CD8-positive, alpha-beta memory T cell (primary cell): ENCODE measurements around the gene USP54. TPM values are rescaled to one million over a fixed set of nuclear protein-coding genes. Genes with fewer than 3 reads are reported as not detected.

Experiments
- CTCF ChIA-PET: fragments of 350-600 bp; sonication (Branson Sonifier 250); formaldehyde crosslinking; loops from one replicate; lab custom pipeline; 2021; ENCODE audit warnings: antibody characterized with exemption; lab: Charles Lee
- POLR2A ChIA-PET: fragments of 350-600 bp; sonication (Branson Sonifier 250); formaldehyde crosslinking; loops from one replicate; lab custom pipeline; 2021; ENCODE audit warnings: antibody characterized with exemption; lab: Charles Lee
- DNase-seq, 5 donors: peaks; one replicate each; pipeline versions ENCODE4 v3.0.0 to v3.0.0-alpha.2; 2020 to 2022; ENCODE audit warnings: mixed read lengths in 1 of 5
- H3K27ac ChIP-seq: one replicate; pipeline ENCODE4 v1.7.0; 2013; ENCODE audit warnings: low read depth, mild to moderate bottlenecking, low read length, moderate library complexity
- H3K27me3 ChIP-seq: 2 replicates; pipeline ENCODE4 v1.7.0; 2013; ENCODE audit warnings: low read length, mild to moderate bottlenecking; ENCODE audit not compliant: insufficient read depth, poor library complexity, severe bottlenecking
- H3K36me3 ChIP-seq: 2 replicates; pipeline ENCODE4 v1.7.0; 2013; ENCODE audit warnings: mild to moderate bottlenecking, low read length, moderate library complexity; ENCODE audit not compliant: insufficient read depth
- H3K4me1 ChIP-seq: 2 replicates; pipeline ENCODE4 v1.7.0; 2013; ENCODE audit warnings: mild to moderate bottlenecking, low read length, moderate library complexity; ENCODE audit not compliant: insufficient read depth
- H3K4me3 ChIP-seq: 2 replicates; pipeline ENCODE4 v1.7.0; 2013; ENCODE audit warnings: mild to moderate bottlenecking, low read length
- H3K9me3 ChIP-seq: 2 replicates; pipeline ENCODE4 v1.7.0; 2013; ENCODE audit warnings: mild to moderate bottlenecking, low read length
- H3K27ac Mint-ChIP-seq, 8 donors: one replicate each; pipeline ENCODE4 v1.8.0; 2020 to 2021; ENCODE audit warnings: mixed read lengths in 8 of 8, mild to moderate bottlenecking in 6 of 8, inconsistent platforms in 3 of 8, moderate library complexity in 3 of 8
- H3K27me3 Mint-ChIP-seq, 2 donors: one replicate each; pipeline ENCODE4 v1.8.0; 2020 to 2021; ENCODE audit warnings: mixed read lengths in 2 of 2, mild to moderate bottlenecking in 1 of 2, moderate library complexity in 1 of 2
- H3K36me3 Mint-ChIP-seq, 3 donors: one replicate each; pipeline ENCODE4 v1.8.0; 2020 to 2021; ENCODE audit warnings: mixed read lengths in 3 of 3, inconsistent platforms in 1 of 3, mild to moderate bottlenecking in 1 of 3
- H3K4me1 Mint-ChIP-seq, 3 donors: one replicate each; pipeline ENCODE4 v1.8.0; 2020 to 2021; ENCODE audit warnings: mixed read lengths in 3 of 3, inconsistent platforms in 1 of 3, mild to moderate bottlenecking in 1 of 3
- H3K4me3 Mint-ChIP-seq, 7 donors: one replicate each; pipeline ENCODE4 v1.8.0; 2020 to 2021; ENCODE audit warnings: mixed read lengths in 7 of 7, mild to moderate bottlenecking in 6 of 7, moderate library complexity in 4 of 7, inconsistent platforms in 2 of 7
- H3K9me3 Mint-ChIP-seq, 5 donors: one replicate each; pipeline ENCODE4 v1.8.0; 2020 to 2022; ENCODE audit warnings: mixed read lengths in 5 of 5, mild to moderate bottlenecking in 3 of 5, moderate library complexity in 2 of 5, inconsistent platforms in 1 of 5
- polyA plus RNA-seq: library from polyadenylated mRNA; unstranded; fragments of 300-500 nt; fragmentation: Illumina TruSeq; gene quantifications from one replicate; pipeline ENCODE4 v1.2.3, GENCODE V29; 2021
- total RNA-seq, 2 experiments: library from RNA; stranded (reverse); gene quantifications; one replicate each; pipeline ENCODE4 v1.2.3, GENCODE V29; 2021

USP54 gene
- total and polyA plus RNA-seq, 3 experiments from 2014 or later = 1.5 to 11.9 (median 10.5) TPM

DNA sequence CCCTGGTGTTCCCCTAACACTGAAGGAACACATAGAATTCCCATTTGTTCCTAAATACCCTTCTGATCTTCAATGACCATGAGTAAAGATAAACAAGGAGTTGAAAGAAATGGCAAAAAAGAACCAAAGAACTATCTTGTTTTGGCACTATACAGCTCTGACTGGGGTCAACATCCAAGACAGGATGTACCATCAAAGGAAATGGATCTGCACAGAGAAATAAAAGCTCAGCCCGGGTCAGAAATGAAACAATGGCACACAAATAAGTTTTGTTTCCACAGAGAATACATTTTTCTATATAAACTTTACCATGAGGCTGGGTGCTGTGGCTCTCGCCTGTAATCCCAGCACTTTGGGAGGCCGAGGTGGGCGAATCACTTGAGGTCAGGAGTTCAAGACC, 18.0 kb upstream of the USP54 start:
- ChIA-PET CTCF (no interaction called here), POLR2A (no interaction called here)
- Histone ChIP-seq H3K36me3 (no peaks in the 10 kb centered on the region), H3K4me1 (no peaks in the 10 kb centered on the region), H3K27me3 (no peaks in the 10 kb centered on the region), H3K9me3 (no peaks in the 10 kb centered on the region), H3K4me3 (no peak overlapping the region), H3K27ac (no peak overlapping the region)
- H3K4me3 Mint-ChIP-seq = no peak overlapping the region
- no peaks in the 10 kb centered on the region for H3K9me3 Mint-ChIP-seq
- no peaks in the 10 kb centered on the region for H3K27me3 Mint-ChIP-seq
- no peak for DNase-seq
- no peaks in the 10 kb centered on the region for H3K4me1 Mint-ChIP-seq
- peaks cover 0 to 5% (median 5%) of the 10 kb centered on the region in 3 donors for H3K36me3 Mint-ChIP-seq
- no peak overlapping the region for H3K27ac Mint-ChIP-seq

DNA sequence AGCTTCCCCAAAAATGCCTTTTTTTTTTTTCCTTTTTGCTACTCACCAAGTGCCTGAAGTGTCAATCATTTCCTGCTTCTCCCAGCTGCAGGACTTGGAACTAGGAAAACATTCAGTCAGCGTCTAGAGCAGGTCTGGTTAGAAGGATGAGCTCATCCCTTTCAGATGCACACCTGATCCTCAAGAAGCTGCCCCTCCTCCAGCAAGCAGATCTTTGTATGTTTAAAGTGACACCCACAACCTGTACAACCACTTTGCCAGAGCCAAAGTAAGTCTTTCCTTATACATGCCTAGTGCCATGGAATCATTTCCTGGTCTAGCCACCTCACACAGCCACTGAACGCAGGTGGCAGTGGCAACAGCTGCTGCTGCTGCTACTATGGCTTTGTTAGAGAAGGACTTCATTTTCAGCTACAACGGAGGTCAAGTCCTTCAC, 10.4 kb upstream of the USP54 start:
- H3K9me3 Mint-ChIP-seq = no peaks in the 10 kb centered on the region
- CTCF ChIA-PET = no interaction called here
- no peaks in the 10 kb centered on the region for H3K4me1 ChIP-seq
- no peaks in the 10 kb centered on the region for H3K27me3 Mint-ChIP-seq
- no peaks in the 10 kb centered on the region for H3K9me3 ChIP-seq
- H3K4me3 ChIP-seq = no peak overlapping the region
- no peaks in the 10 kb centered on the region for H3K36me3 ChIP-seq
- H3K27ac Mint-ChIP-seq = peak overlapping the region in 1 of 8 donors; percentile 27
- H3K4me1 Mint-ChIP-seq = no peaks in the 10 kb centered on the region
- no peaks in the 10 kb centered on the region for H3K27me3 ChIP-seq
- H3K27ac ChIP-seq = no peak overlapping the region
- POLR2A ChIA-PET = no interaction called here
- H3K4me3 Mint-ChIP-seq = peak overlapping the region in 1 of 7 donors; percentile 20
- no peak for DNase-seq
- H3K36me3 Mint-ChIP-seq = peaks cover 0 to 4% (median 3%) of the 10 kb centered on the region in 3 donors

DNA sequence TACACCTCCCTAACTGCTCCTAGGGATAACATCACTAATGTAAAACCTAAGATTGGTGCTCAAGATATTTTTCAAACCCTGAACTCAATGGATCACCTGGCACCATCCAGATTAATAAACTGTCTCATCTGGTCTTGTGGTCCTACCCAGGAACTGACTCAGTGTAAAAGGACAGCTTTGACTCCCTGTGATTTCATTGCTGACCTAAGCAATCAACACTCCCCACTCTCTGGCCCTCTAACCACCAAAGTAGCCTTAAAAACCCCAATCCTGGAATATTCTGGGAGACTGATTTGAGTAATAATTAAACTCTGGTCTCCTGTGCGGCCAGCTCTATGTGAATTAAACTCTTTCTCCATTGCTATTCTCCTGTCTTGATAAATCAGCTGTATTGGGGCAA, 6.2 kb upstream of the USP54 start:
- H3K36me3 ChIP-seq = no peaks in the 10 kb centered on the region
- no peak overlapping the region for H3K27ac ChIP-seq
- no peak for DNase-seq
- peaks cover 5% of the 10 kb centered on the region for H3K4me1 ChIP-seq
- no peak overlapping the region for H3K4me3 Mint-ChIP-seq
- H3K27me3 ChIP-seq = no peaks in the 10 kb centered on the region
- no peak overlapping the region for H3K4me3 ChIP-seq
- H3K9me3 Mint-ChIP-seq = no peaks in the 10 kb centered on the region
- no peaks in the 10 kb centered on the region for H3K9me3 ChIP-seq
- peaks cover 2 to 6% (median 6%) of the 10 kb centered on the region in 3 donors for H3K4me1 Mint-ChIP-seq
- ChIA-PET CTCF (interaction anchor here (1.4 kb wide), 1 partner anchor 46 kb away, joined by 3 read pairs; no protein-coding TSS in a partner anchor), POLR2A (no interaction called here)
- no peaks in the 10 kb centered on the region for H3K36me3 Mint-ChIP-seq
- no peaks in the 10 kb centered on the region for H3K27me3 Mint-ChIP-seq
- H3K27ac Mint-ChIP-seq = peak overlapping the region in 1 of 8 donors; percentile 16

DNA sequence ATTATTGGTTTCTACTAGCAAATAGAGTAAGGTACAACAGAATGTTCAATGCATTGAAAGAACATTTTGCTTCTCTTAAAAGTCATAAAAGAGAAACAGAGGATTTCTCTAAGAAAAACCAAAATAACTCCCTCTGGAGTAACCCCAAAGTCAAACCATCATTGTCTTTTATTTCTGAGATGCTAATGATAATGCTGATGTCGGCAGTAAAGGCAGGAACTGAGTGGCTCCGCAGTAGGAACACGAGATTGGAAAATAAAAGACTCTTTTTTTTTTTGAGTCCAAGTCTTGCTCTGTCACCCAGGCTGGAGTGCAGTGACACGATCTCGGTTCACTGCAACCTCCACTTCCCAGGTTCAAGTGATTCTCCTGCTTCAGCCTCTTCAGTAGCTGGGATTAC, 2.7 kb upstream of the USP54 start:
- Histone ChIP-seq H3K4me1 (peaks cover 25% of the 10 kb centered on the region), H3K36me3 (no peaks in the 10 kb centered on the region), H3K4me3 (no peak overlapping the region), H3K9me3 (no peaks in the 10 kb centered on the region), H3K27ac (no peak overlapping the region), H3K27me3 (no peaks in the 10 kb centered on the region)
- ChIA-PET CTCF (no interaction called here), POLR2A (no interaction called here)
- H3K4me3 Mint-ChIP-seq = no peak overlapping the region
- no peaks in the 10 kb centered on the region for H3K27me3 Mint-ChIP-seq
- H3K9me3 Mint-ChIP-seq = no peaks in the 10 kb centered on the region
- H3K27ac Mint-ChIP-seq = no peak overlapping the region
- H3K36me3 Mint-ChIP-seq = no peaks in the 10 kb centered on the region
- peaks cover 16 to 24% (median 21%) of the 10 kb centered on the region in 3 donors for H3K4me1 Mint-ChIP-seq
- DNase-seq = no peak

DNA sequence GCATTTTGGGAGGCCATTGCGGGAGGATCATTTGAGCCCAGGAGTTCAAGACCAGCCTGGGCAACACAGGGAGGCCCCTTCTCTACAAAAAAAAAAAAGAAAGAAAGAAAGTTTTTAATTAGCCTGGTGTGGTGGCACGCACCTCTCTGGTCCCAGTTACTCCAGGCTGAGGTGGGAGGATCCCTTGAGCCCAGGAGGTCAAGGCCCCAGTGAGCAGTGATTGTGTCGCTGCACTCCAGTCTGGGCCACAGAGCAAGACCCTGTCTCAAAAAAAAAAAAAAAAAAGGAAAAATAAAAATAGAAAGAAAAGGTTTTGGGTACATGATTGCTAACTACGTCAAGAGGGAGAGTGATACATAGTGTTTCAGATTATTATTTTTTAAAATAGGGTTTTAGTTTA, 2.0 kb upstream of the USP54 start:
- H3K27me3 ChIP-seq = no peaks in the 10 kb centered on the region
- no peak overlapping the region for H3K4me3 ChIP-seq
- Mint-ChIP-seq H3K27ac (peak overlapping the region in 2 of 8 donors; percentile 43 to 50), H3K27me3 (no peaks in the 10 kb centered on the region), H3K9me3 (no peaks in the 10 kb centered on the region), H3K4me3 (no peak overlapping the region), H3K4me1 (peaks cover 16 to 24% (median 21%) of the 10 kb centered on the region in 3 donors), H3K36me3 (no peaks in the 10 kb centered on the region)
- H3K27ac ChIP-seq = no peak overlapping the region
- no peaks in the 10 kb centered on the region for H3K36me3 ChIP-seq
- H3K9me3 ChIP-seq = no peaks in the 10 kb centered on the region
- ChIA-PET POLR2A (no interaction called here), CTCF (no interaction called here)
- H3K4me1 ChIP-seq = peaks cover 25% of the 10 kb centered on the region
- no peak for DNase-seq

DNA sequence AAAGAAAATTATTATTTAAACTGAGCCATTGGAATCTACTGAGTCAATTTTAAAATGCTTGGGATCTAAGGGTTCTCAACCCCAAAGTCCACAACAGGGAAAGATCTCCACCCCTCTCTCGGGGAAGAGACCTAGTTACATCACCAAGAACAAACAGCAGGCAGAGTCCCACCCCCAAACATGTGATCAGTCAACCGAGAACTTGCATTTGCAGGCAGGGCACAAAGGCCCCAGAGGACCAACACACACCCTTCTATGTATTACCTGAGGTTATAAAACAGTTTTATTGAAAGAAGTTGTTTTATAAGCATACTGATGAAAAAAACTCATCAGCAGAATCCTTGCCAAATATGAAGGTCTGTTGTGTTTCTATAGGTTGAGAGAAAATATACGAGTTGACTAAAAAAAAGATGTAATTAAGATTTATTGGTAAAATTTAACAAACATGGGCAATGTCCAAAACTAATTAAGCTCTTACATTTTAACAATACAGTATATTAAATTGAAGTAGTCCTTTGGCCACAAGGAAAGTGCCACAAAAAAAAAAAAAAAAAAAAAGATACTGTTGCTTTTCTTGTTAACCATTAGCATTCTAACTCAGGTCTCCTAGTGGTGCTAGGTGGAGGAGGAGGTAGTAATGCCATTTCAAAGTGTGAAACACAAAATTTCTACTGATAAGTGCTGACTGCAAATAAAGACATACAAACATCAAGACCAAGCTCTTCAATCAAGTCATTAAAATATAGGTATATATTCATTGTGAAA, 975 bp upstream of the USP54 start:
- POLR2A ChIA-PET = interaction anchor here (1.0 kb wide), 1 partner anchor 179 kb away, joined by 11 read pairs; no protein-coding TSS in a partner anchor
- Histone ChIP-seq H3K4me3 (no peak overlapping the region), H3K36me3 (no peaks in the 10 kb centered on the region), H3K27ac (peak overlapping the region; percentile 65), H3K9me3 (no peaks in the 10 kb centered on the region), H3K27me3 (no peaks in the 10 kb centered on the region), H3K4me1 (peaks cover 25% of the 10 kb centered on the region)
- no peaks in the 10 kb centered on the region for H3K36me3 Mint-ChIP-seq
- CTCF ChIA-PET = no interaction called here
- H3K4me1 Mint-ChIP-seq = peaks cover 16 to 24% (median 21%) of the 10 kb centered on the region in 3 donors
- H3K27me3 Mint-ChIP-seq = no peaks in the 10 kb centered on the region
- peak overlapping the region in 6 of 8 donors; percentile 31 to 77 (median 48) for H3K27ac Mint-ChIP-seq
- peak overlapping the region in 5 of 7 donors; percentile 19 to 45 (median 30) for H3K4me3 Mint-ChIP-seq
- no peaks in the 10 kb centered on the region for H3K9me3 Mint-ChIP-seq
- DNase-seq = no peak

DNA sequence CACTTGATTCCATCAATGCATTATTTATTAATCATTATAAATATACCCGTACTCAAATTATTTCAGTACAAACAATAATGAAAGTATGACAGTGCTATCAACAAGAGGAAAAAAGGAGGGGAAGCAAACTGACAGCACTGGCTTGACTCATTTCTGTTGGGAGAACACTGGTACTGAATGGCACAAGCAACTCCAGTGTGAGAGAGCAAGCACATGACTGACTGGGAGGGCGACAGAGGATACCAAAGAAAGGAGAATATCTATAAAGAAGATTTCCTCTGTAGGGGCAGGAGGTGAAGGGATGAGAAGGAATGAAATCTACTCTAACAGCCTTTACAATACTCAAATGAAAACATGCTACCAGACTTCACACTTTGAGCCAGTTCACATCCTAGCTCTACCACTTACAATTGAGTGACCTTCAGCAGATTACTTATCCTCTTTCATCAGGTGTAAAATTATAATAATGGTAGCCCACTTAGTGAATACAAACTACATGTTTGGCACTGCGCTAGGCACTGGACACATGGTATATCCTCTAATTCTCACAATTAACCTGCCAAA, 1.5 kb downstream of the USP54 start:
- H3K27me3 Mint-ChIP-seq = no peaks in the 10 kb centered on the region
- no peaks in the 10 kb centered on the region for H3K36me3 ChIP-seq
- H3K9me3 ChIP-seq = no peaks in the 10 kb centered on the region
- H3K4me1 ChIP-seq = peaks cover 25% of the 10 kb centered on the region
- no peaks in the 10 kb centered on the region for H3K27me3 ChIP-seq
- H3K27ac ChIP-seq = no peak overlapping the region
- peaks cover 0 to 1% (median 0%) of the 10 kb centered on the region in 5 donors for H3K9me3 Mint-ChIP-seq
- CTCF ChIA-PET = no interaction called here
- DNase-seq = no peak
- no peak overlapping the region for H3K4me3 Mint-ChIP-seq
- no peak overlapping the region for H3K27ac Mint-ChIP-seq
- H3K4me3 ChIP-seq = no peak overlapping the region
- H3K4me1 Mint-ChIP-seq = peaks cover 16 to 24% (median 21%) of the 10 kb centered on the region in 3 donors
- H3K36me3 Mint-ChIP-seq = peaks cover 0 to 9% (median 2%) of the 10 kb centered on the region in 3 donors
- POLR2A ChIA-PET = no interaction called here

DNA sequence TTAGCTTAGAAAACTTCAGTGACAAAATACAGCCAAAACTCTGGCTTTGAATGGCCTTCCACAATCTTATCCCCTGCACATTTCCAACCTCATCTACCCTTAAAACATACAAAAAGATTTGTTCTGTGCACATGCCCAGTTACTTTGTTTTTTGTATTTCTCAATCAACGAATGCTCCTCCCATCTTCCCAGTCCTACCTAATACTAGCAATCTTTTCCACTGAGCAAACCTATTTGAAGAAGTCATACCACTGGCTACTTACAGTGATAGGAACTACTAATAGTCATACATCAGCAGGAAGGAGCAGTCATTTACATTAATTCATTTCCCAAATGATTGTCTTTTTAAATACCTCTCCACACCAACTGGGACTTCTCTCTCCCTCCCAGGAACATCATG, 2.5 kb downstream of the USP54 start:
- no peak overlapping the region for H3K4me3 Mint-ChIP-seq
- DNase-seq = no peak
- H3K36me3 Mint-ChIP-seq = peaks cover 0 to 9% (median 2%) of the 10 kb centered on the region in 3 donors
- peaks cover 25% of the 10 kb centered on the region for H3K4me1 ChIP-seq
- peaks cover 16 to 24% (median 21%) of the 10 kb centered on the region in 3 donors for H3K4me1 Mint-ChIP-seq
- no peaks in the 10 kb centered on the region for H3K9me3 ChIP-seq
- H3K27ac Mint-ChIP-seq = no peak overlapping the region
- ChIA-PET CTCF (no interaction called here), POLR2A (interaction anchor here (0.8 kb wide), 1 partner anchor 123 kb away, joined by 5 read pairs; no protein-coding TSS in a partner anchor)
- no peak overlapping the region for H3K4me3 ChIP-seq
- no peaks in the 10 kb centered on the region for H3K36me3 ChIP-seq
- H3K27ac ChIP-seq = no peak overlapping the region
- H3K27me3 ChIP-seq = no peaks in the 10 kb centered on the region
- H3K27me3 Mint-ChIP-seq = no peaks in the 10 kb centered on the region
- peaks cover 0 to 1% (median 0%) of the 10 kb centered on the region in 5 donors for H3K9me3 Mint-ChIP-seq
